GM18505 (cell line): ENCODE results near the gene STK31.
"Not testable (repeated sequence)": the region's sequence is repeated elsewhere in the genome, so short reads cannot be mapped to it uniquely, and the experiment has no call there.

Experiments
- ATAC-seq: cut with Tn5 transposase; IDR thresholded peaks from one replicate; pipeline ENCODE4 v1.9.1; 2021; ENCODE audit not compliant: unreplicated experiment
- POLR2A ChIP-seq: IDR thresholded peaks from 4 replicates; pipeline ENCODE4 v1.6.1; 2011; ENCODE audit warnings: borderline replicate concordance; ENCODE audit not compliant: insufficient read depth, insufficient read length; ENCODE audit errors: extremely low read depth

The STK31 gene

DNA sequence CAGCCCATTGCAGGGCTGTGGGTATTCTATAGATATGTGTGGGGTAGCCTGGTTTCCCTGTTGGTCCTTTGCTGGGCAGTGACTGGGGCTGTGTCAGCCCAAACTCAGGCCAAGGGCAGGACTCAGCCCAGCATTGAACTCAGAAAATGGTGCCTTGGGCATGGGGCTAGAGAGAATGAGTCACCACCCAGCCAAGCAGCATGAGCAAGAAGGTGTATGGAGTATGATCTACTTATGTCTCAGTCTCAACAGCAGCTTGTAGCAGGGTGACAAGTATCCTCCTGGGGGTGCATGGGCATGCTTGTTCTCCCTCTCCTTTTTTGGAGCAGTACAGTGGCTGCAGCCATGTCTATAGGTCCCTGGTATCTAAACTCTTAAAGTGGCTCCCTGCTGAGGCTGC lies 32.0 kb downstream of the STK31 start:
- no peak for TF ChIP-seq POLR2A
- no peak for ATAC-seq

DNA sequence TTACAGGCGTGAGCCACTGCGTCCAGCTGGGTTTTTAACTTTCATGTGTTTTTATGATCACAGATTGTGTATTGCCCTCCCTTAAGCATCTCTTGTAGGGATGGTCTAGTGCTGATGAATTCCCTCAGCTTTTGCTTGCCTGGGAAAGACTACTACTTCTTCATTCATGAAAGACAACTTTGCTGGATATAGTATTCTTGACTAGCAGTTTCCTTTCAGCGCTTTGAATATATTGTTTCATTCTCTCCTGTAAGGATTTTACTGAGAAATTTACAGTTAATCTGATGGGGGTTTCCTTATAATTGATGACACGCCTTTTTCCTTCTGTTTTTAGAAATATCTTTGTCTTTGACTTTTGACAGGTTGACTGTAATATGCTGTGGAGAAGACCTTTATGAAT lies 33.2 kb downstream of the STK31 start:
- no peak for TF ChIP-seq POLR2A
- ATAC-seq, result no peak

DNA sequence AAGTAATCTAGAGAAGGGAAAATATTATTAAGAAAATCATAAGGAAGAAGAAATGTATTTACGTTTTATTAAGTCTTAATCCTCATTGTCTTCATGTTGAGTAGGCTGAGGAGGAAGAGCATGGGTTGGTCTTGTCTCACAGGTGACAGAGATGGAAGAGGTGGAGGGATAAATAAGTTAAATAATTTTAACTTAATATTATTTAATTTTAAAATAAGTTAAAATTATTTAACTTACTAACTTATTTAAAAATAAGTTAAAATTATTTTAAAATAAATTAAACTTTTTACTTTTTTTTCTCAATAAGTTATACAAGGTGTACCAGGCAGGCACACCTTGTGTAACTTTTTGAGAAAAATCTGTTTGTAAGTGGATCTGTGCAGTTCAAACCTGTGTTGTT lies 36.6 kb downstream of the STK31 start:
- TF ChIP-seq POLR2A, result no peak
- ATAC-seq, result no peak

DNA sequence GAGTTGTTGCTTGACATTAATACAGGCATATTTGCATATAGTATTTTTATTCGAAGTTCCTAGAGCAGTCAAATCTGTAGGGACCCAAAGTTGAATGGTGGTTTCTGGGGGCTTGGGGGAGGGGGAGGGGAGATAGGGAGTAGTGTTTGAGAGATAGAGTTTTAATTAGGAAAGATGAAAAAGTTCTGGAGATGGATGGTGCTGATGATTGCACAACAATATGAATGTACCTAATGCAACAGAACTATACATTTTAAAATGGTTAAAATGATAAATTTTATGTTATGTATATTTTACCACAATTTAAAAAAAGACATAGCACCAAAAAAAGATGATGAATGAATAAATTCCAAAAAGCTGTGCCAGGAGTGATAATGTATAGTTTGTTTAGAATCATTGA lies 41.8 kb downstream of the STK31 start:
- no peak for ATAC-seq

DNA sequence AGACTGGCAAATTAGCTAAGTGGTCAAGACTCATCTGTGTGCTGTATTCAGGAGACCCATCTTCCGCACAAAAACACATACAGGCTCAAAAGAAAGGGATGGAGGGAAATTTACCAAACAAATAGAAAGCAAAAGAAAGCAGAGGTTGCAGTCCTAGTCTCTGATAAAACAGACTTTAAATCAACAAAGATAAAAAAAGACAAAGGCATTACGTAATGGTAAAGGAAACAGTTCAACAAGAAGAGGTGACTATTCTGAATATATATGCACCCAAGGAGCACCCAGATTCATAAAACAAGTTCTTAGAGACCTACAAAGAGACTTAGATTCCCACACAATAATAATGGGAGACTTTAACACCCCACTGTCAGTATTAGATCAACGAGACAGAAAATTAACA lies 48.8 kb downstream of the STK31 start:
- not testable (repeated sequence) for ATAC-seq

More for the DNA sequence above, 41.8 kb downstream of the STK31 start:
- no peak for TF ChIP-seq POLR2A

GRCh38 chr7:23759671-23760391 lies 49.8 kb downstream of the STK31 start:
- no peak for ATAC-seq

GRCh38 chr7:23765943-23766342 lies 55.9 kb downstream of the STK31 start:
- TF ChIP-seq POLR2A, result no peak
- ATAC-seq, result no peak

More at GRCh38 chr7:23759671-23760391, 49.8 kb downstream of the STK31 start:
- no peak for TF ChIP-seq POLR2A

DNA sequence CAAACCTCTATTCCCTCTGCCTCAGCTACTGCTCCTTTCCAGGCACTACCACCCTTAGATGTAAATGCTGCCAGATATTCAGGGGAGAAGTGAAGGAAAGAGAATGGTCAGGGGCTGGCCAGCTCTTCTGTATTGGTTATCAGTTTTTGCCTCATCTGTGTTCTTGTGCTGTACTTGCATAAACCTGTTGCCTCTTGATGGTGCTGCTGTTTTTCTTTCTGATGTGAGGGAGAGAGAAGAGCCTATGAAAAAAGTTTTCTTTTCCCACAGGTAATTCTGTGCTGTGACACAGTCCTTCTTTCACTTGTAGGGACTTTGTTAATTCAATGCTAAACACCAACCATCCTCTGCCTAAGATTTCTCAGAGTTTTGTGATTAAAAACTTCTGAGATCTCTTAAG lies 57.5 kb downstream of the STK31 start:
- ATAC-seq, result no peak
- TF ChIP-seq POLR2A, result no peak

DNA sequence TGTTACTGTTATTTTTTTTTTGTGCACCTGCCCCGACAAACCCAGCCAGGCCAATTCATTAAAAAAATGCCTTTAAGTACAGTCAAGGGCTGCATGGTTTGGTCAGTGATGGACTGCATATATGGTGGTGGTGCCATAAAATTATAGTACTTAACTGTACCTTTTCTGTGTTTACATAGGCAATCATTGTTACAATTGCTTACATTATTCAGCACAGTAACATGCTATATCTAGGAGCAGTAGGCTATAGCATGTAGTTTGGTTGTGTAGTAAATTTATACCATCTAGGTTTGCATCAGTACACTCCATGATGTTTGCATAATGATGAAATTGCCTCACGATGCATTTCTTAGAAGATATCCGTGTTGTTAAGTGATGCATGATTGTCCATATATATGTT lies 58.0 kb downstream of the STK31 start:
- no peak for TF ChIP-seq POLR2A
- ATAC-seq, result no peak

- not testable (repeated sequence) for ATAC-seq
These were observed 69.3 kb downstream of the STK31 start for GRCh38 chr7:23779185-23779800.

DNA sequence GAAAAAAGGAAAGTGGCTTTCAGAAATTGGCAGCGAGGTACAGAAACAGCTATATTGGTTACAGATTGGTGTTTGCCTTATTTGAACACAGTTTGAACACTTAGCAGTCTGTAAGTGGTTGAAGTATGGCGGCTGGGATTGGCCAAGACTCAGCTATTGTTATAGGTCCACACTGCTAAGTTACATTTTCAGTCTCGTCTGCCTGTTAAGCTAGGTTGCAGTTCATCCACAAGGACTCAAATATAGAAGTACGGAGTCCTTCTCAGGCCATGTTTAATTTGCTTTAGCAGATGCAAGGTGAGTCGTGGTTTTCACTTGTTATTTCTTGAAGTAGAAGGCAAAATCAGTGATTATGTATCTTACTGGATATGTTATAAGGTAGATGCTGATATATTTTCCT lies 73.1 kb downstream of the STK31 start:
- ATAC-seq, result no peak
- TF ChIP-seq POLR2A, result no peak

GRCh38 chr7:23787272-23787671 lies 77.3 kb downstream of the STK31 start:
- ATAC-seq, result no peak
- TF ChIP-seq POLR2A, result no peak

- TF ChIP-seq POLR2A, result no peak
These were observed 78.8 kb downstream of the STK31 start for GRCh38 chr7:23788843-23789242.

GRCh38 chr7:23791721-23792120 lies 81.7 kb downstream of the STK31 start:
- TF ChIP-seq POLR2A, result no peak
- no peak for ATAC-seq

More at GRCh38 chr7:23788843-23789242, 78.8 kb downstream of the STK31 start:
- ATAC-seq, result no peak
